Osteoblast (primary cell): ENCODE results near the gene UNC5A. TPM values are rescaled to one million over a fixed set of nuclear protein-coding genes. Genes with fewer than 3 reads are reported as not detected.

Experiments used
- DNase-seq: peaks from one replicate; pipeline ENCODE4 v3.0.0; 2011; ENCODE audit warnings: low spot score, mixed read lengths; ENCODE audit not compliant: insufficient read length; ENCODE audit errors: missing footprints
- H2AFZ ChIP-seq: 2 replicates; pipeline ENCODE4 v1.6.0; 2011; ENCODE audit warnings: mild to moderate bottlenecking, low read length
- H3K27ac ChIP-seq: 2 replicates; pipeline ENCODE4 v1.5.1; 2011; ENCODE audit warnings: mild to moderate bottlenecking, low read depth, low read length, moderate library complexity
- H3K27me3 ChIP-seq: 2 replicates; pipeline ENCODE4 v1.6.0; 2012; ENCODE audit warnings: mild to moderate bottlenecking, control low read depth, inconsistent platforms, low read length, moderate library complexity; ENCODE audit not compliant: insufficient read depth
- H3K36me3 ChIP-seq: 2 replicates; pipeline ENCODE4 v1.5.1; 2011; ENCODE audit warnings: mild to moderate bottlenecking, low read length, control low read depth, moderate library complexity; ENCODE audit not compliant: insufficient read depth
- H3K4me1 ChIP-seq: 2 replicates; pipeline ENCODE4 v1.5.1; 2011; ENCODE audit warnings: mild to moderate bottlenecking, low read length, control low read depth, moderate library complexity; ENCODE audit not compliant: insufficient read depth
- H3K4me2 ChIP-seq: 2 replicates; pipeline ENCODE4 v1.6.0; 2011; ENCODE audit warnings: mild to moderate bottlenecking, low read length; ENCODE audit not compliant: insufficient read depth
- H3K4me3 ChIP-seq: fragments of 200-600 bp; sonication (generic); 3 replicates; pipeline ENCODE4 v1.5.1; 2012; ENCODE audit warnings: mild to moderate bottlenecking, low read length, inconsistent platforms; ENCODE audit not compliant: insufficient read depth
- H3K79me2 ChIP-seq: 2 replicates; pipeline ENCODE4 v1.6.0; 2012; ENCODE audit warnings: mild to moderate bottlenecking, low read length, control low read depth, inconsistent platforms; ENCODE audit not compliant: insufficient read depth
- H3K9me3 ChIP-seq: 2 replicates; pipeline ENCODE4 v1.5.1; 2011; ENCODE audit warnings: low read depth, low read length, control low read depth
- H4K20me1 ChIP-seq: 2 replicates; pipeline ENCODE4 v1.6.0; 2012; ENCODE audit warnings: mild to moderate bottlenecking, low read length, control low read depth; ENCODE audit not compliant: insufficient read depth
- total RNA-seq: library from RNA; depleted of rRNA; stranded (reverse); fragments of >200 nt; gene quantifications from 2 replicates; pipeline ENCODE4 v1.2.3, GENCODE V29; 2012
- TF ChIP-seq, protein P1 (sequence below): IDR thresholded peaks from 2 replicates; pipeline ENCODE4 v1.5.1; 2011; ENCODE audit warnings: mild to moderate bottlenecking, low read depth, low read length, moderate library complexity; ENCODE audit errors: extremely low read depth

UNC5A gene
- total RNA-seq, 1 donor = not detected

DNA sequence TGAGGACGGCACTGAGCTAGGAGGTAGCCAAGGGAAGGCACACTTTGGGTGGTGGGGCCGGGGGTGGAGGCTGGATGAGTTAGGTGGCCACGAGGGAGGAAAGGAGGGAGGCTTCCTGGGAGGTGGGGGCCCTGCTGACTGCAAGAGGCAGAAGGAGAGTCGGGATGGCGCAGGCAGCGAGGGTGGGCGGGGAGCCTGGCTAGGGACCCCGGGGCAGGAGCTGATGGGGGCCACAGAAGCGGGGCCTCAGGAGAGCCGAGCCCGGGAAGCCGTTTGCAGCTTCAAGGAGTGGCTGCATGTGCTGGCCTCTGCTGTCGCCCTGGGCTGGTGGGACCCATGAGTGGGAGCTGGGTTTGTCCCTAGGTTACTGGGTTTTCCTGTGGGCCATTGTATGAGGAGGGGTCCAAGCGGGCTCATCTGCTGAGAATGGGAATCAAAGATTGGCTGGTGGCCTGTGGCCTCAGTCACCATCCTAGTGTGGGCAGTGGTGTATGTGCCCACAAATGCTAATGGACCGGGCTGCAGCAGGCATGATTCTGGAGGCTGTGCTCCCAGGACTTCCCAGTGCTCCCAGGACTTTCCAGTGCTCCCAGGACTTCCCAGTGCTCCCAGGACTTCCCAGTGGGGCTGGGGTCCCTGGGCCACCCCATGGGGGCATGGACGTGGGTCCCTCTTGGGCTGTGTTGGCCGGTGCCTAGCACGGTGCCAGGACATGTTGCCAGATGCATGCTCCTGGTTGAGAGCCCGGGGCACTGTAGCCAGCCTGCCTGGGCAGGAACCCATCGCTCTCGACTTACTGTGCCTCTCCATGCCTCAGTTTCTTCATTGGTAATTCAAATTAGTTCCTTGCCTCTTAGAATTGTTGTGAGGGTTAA, 40.2 kb downstream of the UNC5A start:
- Histone ChIP-seq H3K27ac (no peak overlapping the region), H3K27me3 (peaks cover 33% of the 10 kb centered on the region), H3K4me1 (no peaks in the 10 kb centered on the region), H3K4me2 (no peak overlapping the region), H3K79me2 (no peaks in the 10 kb centered on the region), H4K20me1 (no peaks in the 10 kb centered on the region), H3K36me3 (no peaks in the 10 kb centered on the region), H3K9me3 (no peaks in the 10 kb centered on the region), H2AFZ (no peak overlapping the region), H3K4me3 (no peak overlapping the region)
- TF ChIP-seq, protein P1, sequence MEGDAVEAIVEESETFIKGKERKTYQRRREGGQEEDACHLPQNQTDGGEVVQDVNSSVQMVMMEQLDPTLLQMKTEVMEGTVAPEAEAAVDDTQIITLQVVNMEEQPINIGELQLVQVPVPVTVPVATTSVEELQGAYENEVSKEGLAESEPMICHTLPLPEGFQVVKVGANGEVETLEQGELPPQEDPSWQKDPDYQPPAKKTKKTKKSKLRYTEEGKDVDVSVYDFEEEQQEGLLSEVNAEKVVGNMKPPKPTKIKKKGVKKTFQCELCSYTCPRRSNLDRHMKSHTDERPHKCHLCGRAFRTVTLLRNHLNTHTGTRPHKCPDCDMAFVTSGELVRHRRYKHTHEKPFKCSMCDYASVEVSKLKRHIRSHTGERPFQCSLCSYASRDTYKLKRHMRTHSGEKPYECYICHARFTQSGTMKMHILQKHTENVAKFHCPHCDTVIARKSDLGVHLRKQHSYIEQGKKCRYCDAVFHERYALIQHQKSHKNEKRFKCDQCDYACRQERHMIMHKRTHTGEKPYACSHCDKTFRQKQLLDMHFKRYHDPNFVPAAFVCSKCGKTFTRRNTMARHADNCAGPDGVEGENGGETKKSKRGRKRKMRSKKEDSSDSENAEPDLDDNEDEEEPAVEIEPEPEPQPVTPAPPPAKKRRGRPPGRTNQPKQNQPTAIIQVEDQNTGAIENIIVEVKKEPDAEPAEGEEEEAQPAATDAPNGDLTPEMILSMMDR = no peak
- no peak for DNase-seq

DNA sequence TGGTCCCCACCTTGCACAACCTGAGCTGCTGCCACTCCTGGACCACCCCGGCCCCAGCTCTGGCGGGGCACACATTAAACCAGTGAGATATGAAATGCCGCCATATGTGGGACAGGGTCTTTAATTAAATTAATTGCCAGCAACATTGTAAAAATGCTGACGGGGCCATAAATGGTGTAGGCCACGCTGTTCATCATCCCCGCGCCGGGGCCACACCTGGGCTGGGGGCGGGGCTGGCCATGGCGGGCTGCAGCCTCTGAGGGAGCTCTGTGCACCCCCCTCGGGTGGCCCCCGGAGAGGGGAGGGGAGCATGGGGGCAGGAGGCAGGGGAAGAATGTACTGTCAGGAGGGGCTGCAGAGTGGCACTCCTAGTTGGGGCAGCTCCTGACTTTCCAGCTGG, 41.0 kb downstream of the UNC5A start:
- Histone ChIP-seq H2AFZ (no peak overlapping the region), H3K27me3 (peaks cover 28% of the 10 kb centered on the region), H3K4me2 (no peak overlapping the region), H3K4me1 (no peaks in the 10 kb centered on the region), H3K27ac (no peak overlapping the region), H3K9me3 (no peaks in the 10 kb centered on the region), H3K36me3 (no peaks in the 10 kb centered on the region), H3K79me2 (no peaks in the 10 kb centered on the region), H4K20me1 (no peaks in the 10 kb centered on the region), H3K4me3 (no peak overlapping the region)
- no peak for DNase-seq
- TF ChIP-seq, protein P1 = no peak

DNA sequence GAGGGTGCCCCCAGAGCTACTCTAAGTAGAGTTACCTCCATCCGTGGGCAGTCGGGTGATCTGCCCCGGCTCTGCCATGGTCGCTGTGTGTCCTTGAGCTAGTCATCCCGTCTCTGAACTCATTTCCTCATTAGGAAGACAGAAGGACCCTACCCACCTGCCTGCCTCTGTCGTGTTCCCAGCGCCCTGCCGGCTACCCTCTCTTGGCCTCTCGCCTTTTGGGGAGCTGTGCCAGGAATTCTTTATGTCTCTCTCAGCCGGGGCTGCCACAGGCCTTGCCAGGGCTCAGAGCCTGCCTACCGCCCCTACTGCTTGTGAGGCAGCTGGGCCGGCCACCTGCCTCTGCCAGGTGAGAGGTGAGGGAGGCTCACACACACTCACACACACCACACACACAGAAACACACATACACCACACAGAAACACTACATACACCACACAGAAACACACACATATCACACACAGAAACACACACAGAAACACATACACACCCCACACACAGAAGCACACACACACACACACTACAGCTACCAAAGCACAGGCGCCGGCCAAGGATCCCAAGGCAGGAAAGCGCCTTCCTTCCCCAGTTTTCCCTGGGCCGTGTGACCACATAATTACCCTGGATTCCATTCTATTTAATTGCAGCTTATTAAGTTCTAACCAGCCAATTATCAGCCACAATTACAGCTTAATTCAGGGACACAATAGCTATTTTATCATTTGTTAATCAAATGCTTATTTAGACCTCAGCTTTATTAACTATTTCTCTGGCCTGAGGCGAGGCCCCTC, 41.7 kb downstream of the UNC5A start:
- Histone ChIP-seq H3K4me1 (no peaks in the 10 kb centered on the region), H3K9me3 (no peaks in the 10 kb centered on the region), H4K20me1 (no peaks in the 10 kb centered on the region), H2AFZ (no peak overlapping the region), H3K27ac (no peak overlapping the region), H3K27me3 (peaks cover 22% of the 10 kb centered on the region), H3K4me3 (no peak overlapping the region), H3K36me3 (no peaks in the 10 kb centered on the region), H3K79me2 (no peaks in the 10 kb centered on the region), H3K4me2 (no peak overlapping the region)
- TF ChIP-seq, protein P1 = no peak
- no peak for DNase-seq

DNA sequence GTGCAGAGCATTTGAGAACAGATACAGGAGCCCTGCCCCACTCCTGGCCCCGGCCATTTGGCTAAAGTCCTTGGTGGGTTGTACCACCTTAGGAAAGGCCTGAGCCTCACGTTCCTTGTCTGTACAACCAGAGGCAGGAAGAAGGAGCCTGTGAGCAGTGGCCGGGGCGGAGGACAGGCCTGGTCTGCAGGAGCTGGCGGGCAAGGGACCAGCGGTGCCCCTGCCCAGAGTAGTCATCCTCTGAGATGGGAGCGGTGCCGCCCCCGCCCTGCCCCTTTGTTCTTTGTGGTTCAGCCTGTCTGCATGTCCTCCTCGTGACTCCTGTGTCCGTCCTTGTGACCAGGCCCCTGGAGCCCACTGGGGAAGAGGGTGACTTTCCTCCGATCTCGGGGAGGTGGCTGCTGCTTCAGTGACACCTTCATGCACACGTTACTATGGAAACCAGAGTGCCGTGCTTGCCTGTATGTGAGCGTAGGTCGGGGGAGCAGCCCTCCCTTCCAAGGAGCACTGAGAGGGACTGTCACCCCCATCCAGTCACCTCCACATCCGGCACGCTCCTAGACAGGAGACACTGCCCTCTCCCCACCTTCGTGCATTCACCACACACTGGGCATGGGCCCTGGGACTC, 42.9 kb downstream of the UNC5A start:
- H3K79me2 ChIP-seq = no peaks in the 10 kb centered on the region
- H2AFZ ChIP-seq = no peak overlapping the region
- no peak for DNase-seq
- no peaks in the 10 kb centered on the region for H3K9me3 ChIP-seq
- no peak overlapping the region for H3K4me2 ChIP-seq
- H3K27ac ChIP-seq = no peak overlapping the region
- TF ChIP-seq, protein P1 = no peak
- no peak overlapping the region for H3K4me3 ChIP-seq
- H3K4me1 ChIP-seq = no peaks in the 10 kb centered on the region
- H3K27me3 ChIP-seq = peaks cover 20% of the 10 kb centered on the region
- no peaks in the 10 kb centered on the region for H3K36me3 ChIP-seq
- no peaks in the 10 kb centered on the region for H4K20me1 ChIP-seq
